IMR-90 (cell line): ENCODE measurements around the gene ENO2. TPM values are rescaled to one million over a fixed set of nuclear protein-coding genes. Genes with fewer than 3 reads are reported as not detected.

Experiments
- ATAC-seq: fragments of 200-7000 bp; cut with Tn5 transposase; 2 replicates; pipeline ENCODE4 v1.9.1; 2020; ENCODE audit warnings: low read depth, mild to moderate bottlenecking, moderate library complexity
- BruUV-seq: library from RNA; stranded (reverse); fragments of 400-500 nt; replicated peaks from 2 replicates; lab custom pipeline; 2021; lab: Mats Ljungman, UMichigan
- CTCF ChIA-PET: fragments of 300-600 bp; formaldehyde crosslinking; extraction: SDS; loops from one replicate; lab custom pipeline; 2021; ENCODE audit warnings: antibody characterized with exemption; lab: Yijun Ruan, JAX
- POLR2A ChIA-PET: fragments of 300-600 bp; sonication (Branson Sonifier 250); formaldehyde crosslinking; loops from one replicate; lab custom pipeline; 2022; ENCODE audit warnings: antibody characterized with exemption; ENCODE audit not compliant: unreplicated experiment; lab: Charles Lee
- DNase-seq: peaks from one replicate; pipeline ENCODE4 v3.0.0; 2013
- H2AFZ ChIP-seq: replicated peaks from 2 replicates; pipeline ENCODE3; 2013; ENCODE audit warnings: low read length, mild to moderate bottlenecking; ENCODE audit not compliant: poor library complexity
- H2AK5ac ChIP-seq: 2 replicates; pipeline ENCODE4 v1.6.1; 2013; ENCODE audit warnings: low read depth, low read length, inconsistent platforms
- H2AK9ac ChIP-seq: replicated peaks from 2 replicates; pipeline ENCODE3; 2013; ENCODE audit warnings: mild to moderate bottlenecking, low read depth, low read length, moderate library complexity; ENCODE audit not compliant: poor library complexity
- H2BK120ac ChIP-seq: 2 replicates; pipeline ENCODE4 v1.6.1; 2013; ENCODE audit warnings: low read depth, low read length, inconsistent platforms
- H2BK15ac ChIP-seq: 3 replicates; pipeline ENCODE4 v1.6.1; 2013; ENCODE audit warnings: low read depth, low read length, inconsistent platforms
- H2BK20ac ChIP-seq: 2 replicates; pipeline ENCODE4 v1.6.1; 2013; ENCODE audit warnings: low read depth, mild to moderate bottlenecking, inconsistent platforms, low read length, moderate library complexity
- H2BK5ac ChIP-seq: 2 replicates; pipeline ENCODE4 v1.6.1; 2013; ENCODE audit warnings: mild to moderate bottlenecking, low read depth, low read length, inconsistent platforms; ENCODE audit not compliant: poor library complexity, severe bottlenecking
- H3K14ac ChIP-seq: replicated peaks from 2 replicates; pipeline ENCODE4 v1.6.1; 2013; ENCODE audit warnings: low read depth, low read length, inconsistent platforms
- H3K18ac ChIP-seq: 2 replicates; pipeline ENCODE4 v1.6.1; 2013; ENCODE audit warnings: low read depth, low read length, control low read depth
- H3K23ac ChIP-seq: 2 replicates; pipeline ENCODE4 v1.6.1; 2013; ENCODE audit warnings: low read depth, low read length, inconsistent platforms
- H3K27ac ChIP-seq: 2 replicates; pipeline ENCODE4 v1.5.1; 2013; ENCODE audit warnings: mild to moderate bottlenecking, control low read depth, low read length; ENCODE audit not compliant: insufficient read depth
- H3K27me3 ChIP-seq: 2 replicates; pipeline ENCODE4 v1.6.1; 2013; ENCODE audit warnings: low read length; ENCODE audit not compliant: control insufficient read depth, insufficient read depth
- H3K36me3 ChIP-seq: 2 replicates; pipeline ENCODE4 v1.6.1; 2013; ENCODE audit warnings: low read length, mixed read lengths; ENCODE audit not compliant: control insufficient read depth, insufficient read depth
- H3K4ac ChIP-seq: 2 replicates; pipeline ENCODE4 v1.6.1; 2013; ENCODE audit warnings: low read depth, low read length, inconsistent platforms
- H3K4me1 ChIP-seq: 2 replicates; pipeline ENCODE4 v1.6.1; 2013; ENCODE audit warnings: low read length, mixed read lengths; ENCODE audit not compliant: control insufficient read depth, insufficient read depth
- H3K4me2 ChIP-seq: 2 replicates; pipeline ENCODE4 v1.6.1; 2013; ENCODE audit warnings: low read depth, mild to moderate bottlenecking, control low read depth, low read length, moderate library complexity
- H3K4me3 ChIP-seq: 2 replicates; pipeline ENCODE4 v1.5.1; 2013; ENCODE audit warnings: low read depth, mild to moderate bottlenecking, control low read depth, low read length, moderate library complexity; ENCODE audit not compliant: insufficient read depth
- H3K56ac ChIP-seq: 2 replicates; pipeline ENCODE4 v1.6.1; 2013; ENCODE audit warnings: low read length, inconsistent platforms; ENCODE audit not compliant: insufficient read depth; ENCODE audit errors: extremely low read depth
- H3K79me1 ChIP-seq, 2 experiments: 2 replicates each; pipeline ENCODE4 v1.6.1; 2013; ENCODE audit warnings: low read length in 2 of 2, inconsistent platforms in 1 of 2, low read depth in 1 of 2
- H3K9ac ChIP-seq: 2 replicates; pipeline ENCODE4 v1.6.1; 2013; ENCODE audit warnings: low read depth, low read length, control low read depth
- H3K9me1 ChIP-seq: 2 replicates; pipeline ENCODE4 v1.6.1; 2013; ENCODE audit warnings: low read length, inconsistent platforms; ENCODE audit not compliant: insufficient read depth
- H3K9me3 ChIP-seq: 2 replicates; pipeline ENCODE4 v1.6.1; 2013; ENCODE audit warnings: low read length; ENCODE audit not compliant: control insufficient read depth, insufficient read depth
- H4K20me1 ChIP-seq: 2 replicates; pipeline ENCODE4 v1.6.1; 2013; ENCODE audit warnings: low read length, inconsistent platforms; ENCODE audit not compliant: insufficient read depth
- H4K5ac ChIP-seq: 2 replicates; pipeline ENCODE4 v1.6.1; 2013; ENCODE audit warnings: mild to moderate bottlenecking, low read depth, low read length, control low read depth
- H4K8ac ChIP-seq, 2 experiments: 2 replicates each; pipeline ENCODE4 v1.6.1; 2013; ENCODE audit warnings: low read depth in 2 of 2, low read length in 2 of 2, control low read depth in 1 of 2, inconsistent platforms in 1 of 2
- H4K91ac ChIP-seq: 2 replicates; pipeline ENCODE4 v1.6.1; 2013; ENCODE audit warnings: low read depth, low read length, inconsistent platforms; ENCODE audit not compliant: insufficient read depth
- BHLHE40 ChIP-seq: fragments of 150-350 bp; IDR thresholded peaks from 2 replicates; pipeline ENCODE4 v1.6.1; 2016; ENCODE audit warnings: mild to moderate bottlenecking, low read depth, low read length
- CHD1 ChIP-seq: IDR thresholded peaks from 2 replicates; pipeline ENCODE4 v1.6.1; 2012; ENCODE audit warnings: low read depth, low read length, improper control_type of control experiment
- FOS ChIP-seq: fragments of 150-350 bp; IDR thresholded peaks from 2 replicates; pipeline ENCODE4 v1.6.1; 2016; ENCODE audit warnings: low read depth, low read length
- MAFK ChIP-seq: IDR thresholded peaks from 2 replicates; pipeline ENCODE4 v1.6.1; 2012; ENCODE audit warnings: low read depth, low read length, improper control_type of control experiment
- MAZ ChIP-seq: IDR thresholded peaks from 2 replicates; pipeline ENCODE4 v1.6.1; 2012; ENCODE audit warnings: low read depth, mild to moderate bottlenecking, low read length, improper control_type of control experiment, moderate library complexity, borderline replicate concordance
- MXI1 ChIP-seq: IDR thresholded peaks from 2 replicates; pipeline ENCODE4 v1.6.1; 2012; ENCODE audit warnings: low read depth, mild to moderate bottlenecking, low read length, moderate library complexity, borderline replicate concordance
- NFE2L2 ChIP-seq: fragments of 150-350 bp; IDR thresholded peaks from 2 replicates; pipeline ENCODE4 v1.6.1; 2016; ENCODE audit warnings: low read depth, mild to moderate bottlenecking, low read length
- POLR2A ChIP-seq: IDR thresholded peaks from 2 replicates; pipeline ENCODE4 v1.6.1; 2012; ENCODE audit warnings: mild to moderate bottlenecking, low read depth, low read length
- RCOR1 ChIP-seq: IDR thresholded peaks from 2 replicates; pipeline ENCODE4 v1.6.1; 2012; ENCODE audit warnings: mild to moderate bottlenecking, low read length, improper control_type of control experiment; ENCODE audit not compliant: insufficient replicate concordance
- RFX5 ChIP-seq: IDR thresholded peaks from 2 replicates; pipeline ENCODE4 v1.8.0; 2012; ENCODE audit warnings: low read depth, mild to moderate bottlenecking, low read length, moderate library complexity
- SMC3 ChIP-seq: fragments of 150-350 bp; IDR thresholded peaks from 2 replicates; pipeline ENCODE4 v1.6.1; 2016; ENCODE audit warnings: low read depth, mild to moderate bottlenecking, antibody characterized with exemption, low read length, moderate library complexity
- WGBS, 2 experiments: methylation state at CpG; one replicate each; pipeline versions ENCODE4 v1.1.5 to v1.1.7; 2013; ENCODE audit warnings: missing lambda C conversion rate in 2 of 2; ENCODE audit not compliant: insufficient read length in 1 of 2; ENCODE audit errors: extremely low coverage in 2 of 2; 5-methylcytosine and 5-hydroxymethylcytosine counted together
- dilution Hi-C: fragments of 300-500 bp; cut with HindIII; formaldehyde crosslinking; loops from one replicate; pipeline ENCODE4 v1.14.3; 2018; ENCODE audit warnings: low sequenced_read_pairs; ENCODE audit not compliant: unreplicated experiment
- in situ Hi-C: fragments of 300-500 bp; cut with MboI; formaldehyde crosslinking; loops from 3 replicates; pipeline ENCODE4 v1.14.3; 2019; ENCODE audit warnings: low sequenced_read_pairs, inconsistent platforms, mixed read lengths
- intact Hi-C: fragments of 100-400 bp; cut with micrococcal nuclease; formaldehyde crosslinking; loops from 2 replicates; pipeline ENCODE4 v1.10.0; 2022
- polyA plus RNA-seq, 3 experiments: library from polyadenylated mRNA; depleted of rRNA; stranded (reverse); fragments of >200 nt; gene quantifications; 2 replicates each; pipeline ENCODE4 v1.2.3, GENCODE V29; 2012; ENCODE audit warnings: low replicate concordance in 1 of 3
- total RNA-seq: library from RNA; depleted of rRNA; stranded (reverse); fragments of >200 nt; gene quantifications from 2 replicates; pipeline ENCODE4 v1.2.3, GENCODE V29; 2012
- TF ChIP-seq, protein P1 (sequence below): conservative IDR thresholded peaks from 2 replicates; pipeline ENCODE4 v1.5.1; 2012; ENCODE audit warnings: mild to moderate bottlenecking, low read depth, low read length, improper control_type of control experiment

ENO2 gene
- total and polyA plus RNA-seq, 2 of the 4 experiments (the other 2 are of a cell fraction): 28.3 to 92.8 TPM

GRCh38 chr12:6866163-6866919 is 48.0 kb upstream of the ENO2 start:
- Histone ChIP-seq H4K20me1 (peaks cover 38% of the 10 kb centered on the region), H4K91ac (peak overlapping the region; percentile 46; the same call in 1 of the 2 replicates), H3K23ac (peak overlapping the region; percentile 73), H3K27me3 (no peaks in the 10 kb centered on the region), H3K9me3 (no peaks in the 10 kb centered on the region), H2AFZ (peak overlapping the region; percentile 95), H2BK120ac (peak overlapping the region; percentile 65; the same call in 1 of the 2 replicates), H3K14ac (peak overlapping the region; percentile 92), H3K9me1 (0 out of 2 replicates have a peak, but pooled peaks cover 7% of the 10 kb centered on the region), H2AK5ac (peak overlapping the region; percentile 97; the same call in 1 of the 2 replicates), H3K18ac (no peak overlapping the region), H3K4me1 (peaks cover 14% of the 10 kb centered on the region), H2BK15ac (0 out of 3 replicates have a peak overlapping the region, but pooled peaks have one; percentile 50), H3K36me3 (peaks cover 58% of the 10 kb centered on the region), H2AK9ac (peak overlapping the region; percentile 95), H4K5ac (peak overlapping the region; percentile 92), H2BK20ac (no peak overlapping the region), H3K27ac (peak overlapping the region; percentile 75; the same call in 1 of the 2 replicates), H3K4ac (peak overlapping the region; percentile 95; the same call in 1 of the 2 replicates), H3K56ac (no peak overlapping the region), H3K9ac (peak overlapping the region; percentile 78; the same call in 1 of the 2 replicates), H3K79me1 (peaks cover 16 to 39% of the 10 kb centered on the region in 2 experiments), H4K8ac (peak overlapping the region; percentile 92 to 93), H3K4me3 (no peak overlapping the region), H2BK5ac (peak overlapping the region; percentile 78), H3K4me2 (peak overlapping the region; percentile 95)
- ATAC-seq (no peak), DNase-seq (no peak)
- dilution Hi-C loops (no loop called here), intact Hi-C loops (loop anchor here (5.0 kb wide), 1 partner anchor 771 kb away; no protein-coding TSS in a partner anchor), in situ Hi-C loops (loop anchor here (5.0 kb wide), 1 partner anchor 96 kb away; no protein-coding TSS in a partner anchor)
- BruUV-seq: no TSS peak
- no peak for TF ChIP-seq BHLHE40
- no peak for TF ChIP-seq SMC3
- TF ChIP-seq POLR2A: no peak
- TF ChIP-seq MAZ: no peak
- no peak for TF ChIP-seq MAFK
- no peak for TF ChIP-seq FOS
- TF ChIP-seq RCOR1: no peak
- no peak for TF ChIP-seq MXI1
- no peak for TF ChIP-seq CHD1
- TF ChIP-seq, protein P1, sequence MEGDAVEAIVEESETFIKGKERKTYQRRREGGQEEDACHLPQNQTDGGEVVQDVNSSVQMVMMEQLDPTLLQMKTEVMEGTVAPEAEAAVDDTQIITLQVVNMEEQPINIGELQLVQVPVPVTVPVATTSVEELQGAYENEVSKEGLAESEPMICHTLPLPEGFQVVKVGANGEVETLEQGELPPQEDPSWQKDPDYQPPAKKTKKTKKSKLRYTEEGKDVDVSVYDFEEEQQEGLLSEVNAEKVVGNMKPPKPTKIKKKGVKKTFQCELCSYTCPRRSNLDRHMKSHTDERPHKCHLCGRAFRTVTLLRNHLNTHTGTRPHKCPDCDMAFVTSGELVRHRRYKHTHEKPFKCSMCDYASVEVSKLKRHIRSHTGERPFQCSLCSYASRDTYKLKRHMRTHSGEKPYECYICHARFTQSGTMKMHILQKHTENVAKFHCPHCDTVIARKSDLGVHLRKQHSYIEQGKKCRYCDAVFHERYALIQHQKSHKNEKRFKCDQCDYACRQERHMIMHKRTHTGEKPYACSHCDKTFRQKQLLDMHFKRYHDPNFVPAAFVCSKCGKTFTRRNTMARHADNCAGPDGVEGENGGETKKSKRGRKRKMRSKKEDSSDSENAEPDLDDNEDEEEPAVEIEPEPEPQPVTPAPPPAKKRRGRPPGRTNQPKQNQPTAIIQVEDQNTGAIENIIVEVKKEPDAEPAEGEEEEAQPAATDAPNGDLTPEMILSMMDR: no peak
- no peak for TF ChIP-seq NFE2L2
- TF ChIP-seq RFX5: no peak
- CTCF ChIA-PET: no interaction called here
- WGBS, 2 experiments: 96% methylated on average over 5 of the region's 19 CpGs; no CpG with 5 or more reads in 1 of the 2 experiments
- POLR2A ChIA-PET: interaction anchor here (0.6 to 1.9 kb wide), 4 partner anchors 14 to 308 kb away, joined by 3 to 10 read pairs (median 4); partner anchors contain the start of gene USP5
